ENCODE results near the gene ZKSCAN1. TPM values are rescaled to one million over a fixed set of nuclear protein-coding genes. Genes with fewer than 3 reads are reported as not detected.
"Not testable (repeated sequence)": the region's sequence is repeated elsewhere in the genome, so short reads cannot be mapped to it uniquely, and the experiment has no call there.

Gene ZKSCAN1
- polyA plus RNA-seq, 3 donors = 10.4 to 24.3 (median 10.7) TPM

DNA sequence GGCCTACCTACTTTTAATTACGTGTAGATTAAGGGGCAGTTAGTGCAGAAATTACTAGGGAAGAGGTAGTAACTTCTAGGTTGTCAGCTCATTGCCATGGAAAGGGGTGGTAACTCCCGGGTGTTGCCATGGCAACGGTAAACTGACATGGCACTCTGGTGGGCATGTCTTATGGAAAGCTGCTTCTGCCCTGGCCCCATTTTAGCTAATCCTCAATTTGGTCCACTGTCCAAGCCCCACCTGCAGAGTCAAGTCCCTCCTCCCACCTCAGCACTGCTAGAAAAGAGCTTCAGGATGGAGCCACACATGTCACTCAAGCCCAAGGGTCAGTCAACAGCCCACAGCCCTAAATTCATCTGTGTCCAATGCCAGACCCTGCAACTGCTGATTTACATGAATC, 7.5 kb upstream of the ZKSCAN1 start:
- Histone ChIP-seq H3K27ac (ENCODE audit: low read depth in 1 of 2, low read length in 2 of 2) (no peak overlapping the region), H3K79me2 (ENCODE audit: insufficient read depth, low read length) (no peaks in the 10 kb centered on the region), H3K9me3 (replicated peaks in 1 of 2; ENCODE audit: control insufficient read depth in 1 of 2, insufficient read depth in 1 of 2, low read length in 2 of 2) (no peaks in the 10 kb centered on the region), H3K4me1 (ENCODE audit: control insufficient read depth in 1 of 2, insufficient read depth in 2 of 2, low read length in 2 of 2) (peaks cover 9% of the 10 kb centered on the region in 2 donors), H3K4me2 (replicated peaks; ENCODE audit: extremely low read depth, low read length, poor library complexity, severe bottlenecking) (no peak overlapping the region), H4K20me1 (ENCODE audit: insufficient read depth, low read length) (no peaks in the 10 kb centered on the region), H3K36me3 (replicated peaks in 1 of 2; ENCODE audit: control insufficient read depth in 1 of 2, insufficient read depth in 2 of 2, low read length in 2 of 2) (no peaks in the 10 kb centered on the region), H3K9ac (ENCODE audit: insufficient read depth, low read length, poor library complexity, severe bottlenecking) (no peak overlapping the region), H2AFZ (ENCODE audit: insufficient read depth, low read depth, low read length, poor library complexity, severe bottlenecking) (no peak overlapping the region), H3K27me3 (ENCODE audit: control insufficient read depth in 2 of 2, insufficient read depth in 2 of 2, low read length in 2 of 2) (no peaks in the 10 kb centered on the region), H3K4me3 (replicated peaks in 1 of 3; ENCODE audit: low read depth in 2 of 3, low read length in 3 of 3) (no peak overlapping the region)
- Mint-ChIP-seq H3K27me3 (ENCODE audit: low read depth in 3 of 3) (peaks cover 0 to 5% (median 1%) of the 10 kb centered on the region in 3 donors), H3K9me3 (no peaks in the 10 kb centered on the region), H3K4me3 (no peak overlapping the region), H3K27ac (no peak overlapping the region), H3K36me3 (no peaks in the 10 kb centered on the region), H3K4me1 (peaks cover 15% of the 10 kb centered on the region)
- TF ChIP-seq, protein P1, sequence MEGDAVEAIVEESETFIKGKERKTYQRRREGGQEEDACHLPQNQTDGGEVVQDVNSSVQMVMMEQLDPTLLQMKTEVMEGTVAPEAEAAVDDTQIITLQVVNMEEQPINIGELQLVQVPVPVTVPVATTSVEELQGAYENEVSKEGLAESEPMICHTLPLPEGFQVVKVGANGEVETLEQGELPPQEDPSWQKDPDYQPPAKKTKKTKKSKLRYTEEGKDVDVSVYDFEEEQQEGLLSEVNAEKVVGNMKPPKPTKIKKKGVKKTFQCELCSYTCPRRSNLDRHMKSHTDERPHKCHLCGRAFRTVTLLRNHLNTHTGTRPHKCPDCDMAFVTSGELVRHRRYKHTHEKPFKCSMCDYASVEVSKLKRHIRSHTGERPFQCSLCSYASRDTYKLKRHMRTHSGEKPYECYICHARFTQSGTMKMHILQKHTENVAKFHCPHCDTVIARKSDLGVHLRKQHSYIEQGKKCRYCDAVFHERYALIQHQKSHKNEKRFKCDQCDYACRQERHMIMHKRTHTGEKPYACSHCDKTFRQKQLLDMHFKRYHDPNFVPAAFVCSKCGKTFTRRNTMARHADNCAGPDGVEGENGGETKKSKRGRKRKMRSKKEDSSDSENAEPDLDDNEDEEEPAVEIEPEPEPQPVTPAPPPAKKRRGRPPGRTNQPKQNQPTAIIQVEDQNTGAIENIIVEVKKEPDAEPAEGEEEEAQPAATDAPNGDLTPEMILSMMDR (IDR thresholded peaks at IDR 0.05) = no peak
- DNase-seq = no peak
- WGBS (ENCODE audit: insufficient coverage) = 85% methylated on average over 2 of the region's 3 CpGs
- intact Hi-C loops (cut with micrococcal nuclease) = no loop called here

DNA sequence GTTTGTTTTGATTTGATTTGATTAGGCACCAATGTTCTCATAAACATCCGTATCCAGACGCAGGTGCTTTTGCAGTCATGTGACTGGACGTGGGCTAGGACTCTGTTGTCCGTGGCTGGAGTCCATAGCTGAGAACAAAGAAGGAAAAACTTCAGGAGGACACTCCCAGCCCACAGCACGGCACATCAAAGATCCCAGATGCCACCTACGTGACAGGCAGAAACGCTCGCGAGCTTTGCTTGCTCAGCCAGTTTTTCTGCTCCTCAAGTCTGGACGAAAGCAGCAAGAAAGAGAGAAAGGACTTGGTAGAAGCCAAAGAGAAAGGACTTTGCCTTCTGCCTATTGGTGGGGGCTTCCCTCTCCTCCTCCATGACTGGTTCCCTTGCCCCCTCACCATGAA, 6.9 kb upstream of the ZKSCAN1 start:
- H3K4me1 Mint-ChIP-seq = peaks cover 20% of the 10 kb centered on the region
- Histone ChIP-seq H3K4me2 (replicated peaks; ENCODE audit: extremely low read depth, low read length, poor library complexity, severe bottlenecking) (no peak overlapping the region), H3K4me1 (ENCODE audit: control insufficient read depth in 1 of 2, insufficient read depth in 2 of 2, low read length in 2 of 2) (peaks cover 14 to 15% of the 10 kb centered on the region in 2 donors), H2AFZ (ENCODE audit: insufficient read depth, low read depth, low read length, poor library complexity, severe bottlenecking) (no peak overlapping the region), H3K79me2 (ENCODE audit: insufficient read depth, low read length) (no peaks in the 10 kb centered on the region), H4K20me1 (ENCODE audit: insufficient read depth, low read length) (no peaks in the 10 kb centered on the region), H3K4me3 (replicated peaks in 1 of 3; ENCODE audit: low read depth in 2 of 3, low read length in 3 of 3) (no peak overlapping the region), H3K9me3 (replicated peaks in 1 of 2; ENCODE audit: control insufficient read depth in 1 of 2, insufficient read depth in 1 of 2, low read length in 2 of 2) (no peaks in the 10 kb centered on the region), H3K36me3 (replicated peaks in 1 of 2; ENCODE audit: control insufficient read depth in 1 of 2, insufficient read depth in 2 of 2, low read length in 2 of 2) (no peaks in the 10 kb centered on the region), H3K9ac (ENCODE audit: insufficient read depth, low read length, poor library complexity, severe bottlenecking) (no peak overlapping the region), H3K27me3 (ENCODE audit: control insufficient read depth in 2 of 2, insufficient read depth in 2 of 2, low read length in 2 of 2) (no peaks in the 10 kb centered on the region), H3K27ac (ENCODE audit: low read depth in 1 of 2, low read length in 2 of 2) (no peak overlapping the region)
- peak overlapping the region in 1 of 7 donors; percentile 1 for H3K27ac Mint-ChIP-seq
- no peaks in the 10 kb centered on the region for H3K9me3 Mint-ChIP-seq
- intact Hi-C loops (cut with micrococcal nuclease) = no loop called here
- WGBS (ENCODE audit: insufficient coverage) = 91% methylated on average over 9 of the region's 10 CpGs
- H3K27me3 Mint-ChIP-seq (ENCODE audit: low read depth in 3 of 3) = peaks cover 0 to 5% (median 0%) of the 10 kb centered on the region in 3 donors
- TF ChIP-seq, protein P1 (IDR thresholded peaks at IDR 0.05) = no peak
- H3K4me3 Mint-ChIP-seq = no peak overlapping the region
- DNase-seq = no peak
- H3K36me3 Mint-ChIP-seq = no peaks in the 10 kb centered on the region

DNA sequence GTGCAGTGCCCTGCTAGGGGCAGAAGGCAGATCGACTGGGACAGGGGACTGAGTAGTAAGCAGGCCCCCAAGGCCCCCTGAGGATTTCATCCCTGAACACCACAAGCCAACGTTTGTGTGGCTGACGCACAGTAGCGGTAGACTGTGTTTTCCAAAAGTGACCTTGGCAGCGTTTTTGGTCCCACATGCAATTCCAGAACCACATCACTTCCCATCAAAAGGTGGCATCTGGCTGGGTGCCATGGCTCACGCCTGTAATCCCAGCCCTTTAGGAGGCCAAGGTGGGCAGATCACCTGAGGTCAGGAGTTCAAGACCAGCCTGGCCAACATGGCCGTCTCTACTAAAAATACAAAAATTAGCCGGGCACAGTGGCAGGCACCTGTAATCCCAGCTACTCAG, 5.4 kb upstream of the ZKSCAN1 start:
- H3K27ac Mint-ChIP-seq; H3K4me2 ChIP-seq (replicated peaks; ENCODE audit: extremely low read depth, low read length, poor library complexity, severe bottlenecking); H3K79me2 ChIP-seq (ENCODE audit: insufficient read depth, low read length); H3K4me3 ChIP-seq (replicated peaks in 1 of 3; ENCODE audit: low read depth in 2 of 3, low read length in 3 of 3); H4K20me1 ChIP-seq (ENCODE audit: insufficient read depth, low read length); H3K27ac ChIP-seq (ENCODE audit: low read depth in 1 of 2, low read length in 2 of 2); H3K4me3 Mint-ChIP-seq; H3K9ac ChIP-seq (ENCODE audit: insufficient read depth, low read length, poor library complexity, severe bottlenecking); H3K27me3 ChIP-seq (ENCODE audit: control insufficient read depth in 2 of 2, insufficient read depth in 2 of 2, low read length in 2 of 2); H3K9me3 ChIP-seq (replicated peaks in 1 of 2; ENCODE audit: control insufficient read depth in 1 of 2, insufficient read depth in 1 of 2, low read length in 2 of 2); H3K27me3 Mint-ChIP-seq (ENCODE audit: low read depth in 3 of 3); H2AFZ ChIP-seq (ENCODE audit: insufficient read depth, low read depth, low read length, poor library complexity, severe bottlenecking); H3K36me3 Mint-ChIP-seq; H3K36me3 ChIP-seq (replicated peaks in 1 of 2; ENCODE audit: control insufficient read depth in 1 of 2, insufficient read depth in 2 of 2, low read length in 2 of 2); DNase-seq; H3K9me3 Mint-ChIP-seq: not testable (repeated sequence)
- intact Hi-C loops (cut with micrococcal nuclease) = loop anchor here (10.0 kb wide), 1 partner anchor 75 kb away; the partner anchor contains the start of genes COPS6 (in 2 of the 2) and ZNF3 (in 2 of the 2)
- peaks cover 24% of the 10 kb centered on the region for H3K4me1 Mint-ChIP-seq
- peaks cover 16 to 17% of the 10 kb centered on the region in 2 donors for H3K4me1 ChIP-seq (ENCODE audit: control insufficient read depth in 1 of 2, insufficient read depth in 2 of 2, low read length in 2 of 2)
- 79% methylated on average over 7 of the region's 8 CpGs for WGBS (ENCODE audit: insufficient coverage)
